ENCODE results near the gene MFF. TPM values are rescaled to one million over a fixed set of nuclear protein-coding genes. Genes with fewer than 3 reads are reported as not detected.
A peak's percentile ranks its signal among the peaks of the same experiment; 100 is the strongest.

MFF gene
- polyA plus RNA-seq, 3 donors: 39.4 to 100 (median 91.7) TPM

GRCh38 chr2:227406177-227407031 lies 81.4 kb downstream of the MFF start:
- intact Hi-C loops (cut with micrococcal nuclease): loop anchor here (5.0 to 10.0 kb wide), 2 partner anchors 34 to 58 kb away; no protein-coding TSS in a partner anchor
- Histone ChIP-seq H4K20me1 (ENCODE audit: insufficient read depth, low read length) (no peaks in the 10 kb centered on the region), H3K27ac (ENCODE audit: low read depth in 1 of 2, low read length in 2 of 2) (peak overlapping the region; percentile 50 to 85), H3K36me3 (replicated peaks in 1 of 2; ENCODE audit: control insufficient read depth in 1 of 2, insufficient read depth in 2 of 2, low read length in 2 of 2) (no peaks in the 10 kb centered on the region), H3K4me3 (replicated peaks in 1 of 3; ENCODE audit: low read depth in 2 of 3, low read length in 3 of 3) (peak overlapping the region in 1 of 3 experiments; percentile 65), H3K4me1 (ENCODE audit: control insufficient read depth in 1 of 2, insufficient read depth in 2 of 2, low read length in 2 of 2) (peaks cover 62 to 65% of the 10 kb centered on the region in 2 donors), H3K9me3 (replicated peaks in 1 of 2; ENCODE audit: control insufficient read depth in 1 of 2, insufficient read depth in 1 of 2, low read length in 2 of 2) (no peaks in the 10 kb centered on the region), H3K9ac (ENCODE audit: insufficient read depth, low read length, poor library complexity, severe bottlenecking) (no peak overlapping the region), H3K4me2 (replicated peaks; ENCODE audit: extremely low read depth, low read length, poor library complexity, severe bottlenecking) (peak overlapping the region; percentile 54), H3K79me2 (ENCODE audit: insufficient read depth, low read length) (no peaks in the 10 kb centered on the region), H2AFZ (ENCODE audit: insufficient read depth, low read depth, low read length, poor library complexity, severe bottlenecking) (no peak overlapping the region), H3K27me3 (ENCODE audit: control insufficient read depth in 2 of 2, insufficient read depth in 2 of 2, low read length in 2 of 2) (no peaks in the 10 kb centered on the region)
- peaks cover 67% of the 10 kb centered on the region for H3K4me1 Mint-ChIP-seq
- DNase-seq: peak in 2 of 3 donors; percentile 41 to 45
- H3K36me3 Mint-ChIP-seq: peaks cover 0 to 5% of the 10 kb centered on the region in 2 donors
- H3K4me3 Mint-ChIP-seq: peak overlapping the region; percentile 45 to 53
- TF ChIP-seq CTCF (IDR thresholded peaks at IDR 0.05): peak; percentile 61
- H3K27me3 Mint-ChIP-seq (ENCODE audit: low read depth in 3 of 3): peaks cover 0 to 4% (median 0%) of the 10 kb centered on the region in 3 donors
- no peaks in the 10 kb centered on the region for H3K9me3 Mint-ChIP-seq
- peak overlapping the region; percentile 90 to 98 (median 97) for H3K27ac Mint-ChIP-seq
- WGBS (ENCODE audit: insufficient coverage): 4% methylated on average over 6 of the region's 7 CpGs

Other genes with a start within 250 kb of the MFF start
- under 1 TPM in 1 of 3 donors, not detected in 2; 0.03 TPM for gene COL4A4, start 161.0 kb upstream of the MFF start, polyA plus RNA-seq
- under 1 TPM in 1 of 3 donors, not detected in 2; 0.03 TPM for gene COL4A3, start 160.6 kb upstream of the MFF start, polyA plus RNA-seq
- gene TM4SF20, start 54.1 kb downstream of the MFF start, polyA plus RNA-seq: not detected
- gene SCYGR1, start 62.7 kb downstream of the MFF start, polyA plus RNA-seq: not detected
- gene AGFG1, start 146.9 kb downstream of the MFF start, polyA plus RNA-seq: 10 to 100 TPM; 17.3 to 76.1 (median 56.9) TPM

All from CD14-positive monocyte (primary cell).